Memory B cell (primary cell): ENCODE data around the gene LRRC37A3.
"Not testable (repeated sequence)": the region's sequence is repeated elsewhere in the genome, so short reads cannot be mapped to it uniquely, and the experiment has no call there.

Experiments used
- ATAC-seq: fragments of 150-1000 bp; cut with Tn5 transposase; 2 replicates; pipeline ENCODE4 v1.10.0; 2021; ENCODE audit warnings: low read depth, mild to moderate bottlenecking, moderate library complexity
- DNase-seq, 2 donors: peaks; one replicate each; pipeline ENCODE4 v3.0.0; 2022; ENCODE audit warnings: low spot score in 2 of 2
- H3K27ac Mint-ChIP-seq: one replicate; pipeline ENCODE4 v1.8.0; 2022; ENCODE audit warnings: mild to moderate bottlenecking, moderate library complexity, mixed read lengths
- H3K27me3 Mint-ChIP-seq: one replicate; pipeline ENCODE4 v1.8.0; 2022; ENCODE audit warnings: mixed read lengths
- H3K36me3 Mint-ChIP-seq: one replicate; pipeline ENCODE4 v1.8.0; 2022; ENCODE audit warnings: mild to moderate bottlenecking, mixed read lengths
- H3K4me1 Mint-ChIP-seq: one replicate; pipeline ENCODE4 v1.8.0; 2022; ENCODE audit warnings: mixed read lengths
- H3K4me3 Mint-ChIP-seq: one replicate; pipeline ENCODE4 v1.8.0; 2022; ENCODE audit warnings: mild to moderate bottlenecking, moderate library complexity, mixed read lengths
- H3K9me3 Mint-ChIP-seq: one replicate; pipeline ENCODE4 v1.8.0; 2022; ENCODE audit warnings: mixed read lengths

LRRC37A3 gene

DNA sequence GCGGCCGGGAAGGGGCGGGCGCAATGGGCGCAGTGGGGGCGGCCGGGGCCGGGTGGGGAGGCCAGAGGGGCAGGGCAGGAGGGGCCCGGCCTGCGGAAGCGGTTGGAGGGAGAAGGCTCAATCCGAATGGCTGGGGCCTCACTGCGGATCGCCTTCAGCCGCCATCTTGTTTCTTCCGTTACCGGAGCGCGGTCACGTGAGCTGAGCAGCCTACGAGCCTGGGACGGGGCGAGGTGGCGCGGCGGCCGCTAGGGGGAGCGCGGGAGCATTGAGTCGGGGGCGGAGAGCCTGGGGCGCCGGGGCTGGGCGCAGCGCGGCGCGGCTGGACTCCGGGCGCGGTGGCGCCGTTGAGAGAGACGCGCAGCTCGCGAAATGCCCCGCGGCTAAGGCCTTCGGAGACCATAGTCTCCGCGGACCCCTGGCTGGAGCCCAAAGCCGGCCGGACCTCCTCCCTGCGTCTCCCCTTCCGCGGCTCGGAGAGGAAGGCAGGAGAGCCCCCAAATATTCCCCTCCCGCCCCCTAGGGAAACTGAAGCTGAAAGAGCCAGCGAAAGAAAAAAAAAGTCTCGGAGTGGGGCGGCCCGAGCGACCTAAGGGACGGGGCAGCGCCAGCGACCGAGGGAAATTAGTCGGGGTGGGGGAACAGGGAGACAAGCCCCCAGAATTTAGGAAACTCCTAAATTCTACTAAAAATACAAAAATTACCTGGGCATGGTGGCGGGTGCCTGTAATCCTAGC lies at the start of gene LRRC37A3:
TSS of gene LRRC37A3 (minus strand) at position 190 of the 737 bp plus-strand sequence. CDS start 22,221 bp downstream, outside the sequence.
- peak within 1 kb of the TSS; percentile 93 for H3K27ac Mint-ChIP-seq
- not testable (repeated sequence) for H3K27me3 Mint-ChIP-seq, H3K4me1 Mint-ChIP-seq, H3K36me3 Mint-ChIP-seq, H3K9me3 Mint-ChIP-seq
- ATAC-seq (peak; percentile 87), DNase-seq (peak; percentile 100)
- H3K4me3 Mint-ChIP-seq: peak within 1 kb of the TSS; percentile 89

DNA sequence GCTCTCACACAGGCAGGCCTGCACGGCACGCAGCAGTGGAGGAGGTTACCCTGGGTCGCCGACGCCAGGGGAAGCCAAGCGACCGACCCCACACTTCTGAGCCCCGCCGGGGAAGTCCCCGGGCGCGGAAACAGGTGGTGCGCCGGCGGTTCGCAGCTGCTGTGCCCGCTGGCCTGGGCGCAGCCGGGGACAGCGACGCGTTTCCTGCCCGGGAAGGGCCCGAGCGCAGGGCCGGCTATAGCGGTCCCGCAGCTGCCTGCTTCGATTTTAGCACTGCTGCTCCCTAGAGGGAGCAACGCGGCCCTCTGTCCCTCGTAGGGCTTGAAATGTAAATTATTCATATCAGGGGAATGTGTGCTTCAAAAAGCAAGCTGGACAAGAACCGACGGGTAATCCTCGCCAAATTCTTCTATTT lies 46.6 kb upstream of the LRRC37A3 start:
- not testable (repeated sequence) for H3K27me3 Mint-ChIP-seq, H3K36me3 Mint-ChIP-seq, H3K9me3 Mint-ChIP-seq
- peak overlapping the region; percentile 60 for H3K4me3 Mint-ChIP-seq
- peak overlapping the region; percentile 79 for H3K27ac Mint-ChIP-seq
- peaks cover 25% of the 10 kb centered on the region for H3K4me1 Mint-ChIP-seq
- DNase-seq (peak; percentile 78 to 92), ATAC-seq (peak; percentile 93)

DNA sequence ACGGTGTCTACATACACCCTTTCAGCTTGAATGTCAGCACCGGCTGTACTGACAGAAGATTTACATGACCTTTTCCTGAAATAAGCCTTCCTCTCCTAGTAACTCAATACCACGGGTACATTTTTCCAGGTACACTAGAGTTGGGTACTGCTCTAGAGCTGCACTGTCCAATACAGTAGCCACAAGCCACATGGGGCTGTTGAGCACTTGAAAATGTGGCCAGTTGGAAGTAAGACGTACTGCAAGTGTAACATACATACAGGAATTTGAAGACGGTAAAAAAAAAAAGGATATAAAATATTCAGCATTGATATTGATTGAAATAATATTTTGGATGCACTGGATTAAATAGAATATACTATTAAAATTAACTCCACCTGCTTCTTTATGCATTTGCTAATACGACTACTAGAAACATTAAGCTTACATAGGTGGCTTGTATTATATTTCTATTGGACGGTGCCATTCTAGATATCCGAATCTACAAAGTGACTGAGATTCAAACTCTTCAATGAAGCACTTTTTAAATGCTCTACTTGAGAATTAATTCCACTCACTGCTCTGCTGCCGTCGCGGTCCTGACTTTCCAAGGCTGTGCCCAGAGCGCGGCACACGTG lies 46.1 kb upstream of the LRRC37A3 start:
- not testable (repeated sequence) for ATAC-seq, H3K36me3 Mint-ChIP-seq, H3K27me3 Mint-ChIP-seq, DNase-seq, H3K9me3 Mint-ChIP-seq
- H3K27ac Mint-ChIP-seq: peak overlapping the region; percentile 79
- H3K4me1 Mint-ChIP-seq: peaks cover 25% of the 10 kb centered on the region
- H3K4me3 Mint-ChIP-seq: peak overlapping the region; percentile 60

DNA sequence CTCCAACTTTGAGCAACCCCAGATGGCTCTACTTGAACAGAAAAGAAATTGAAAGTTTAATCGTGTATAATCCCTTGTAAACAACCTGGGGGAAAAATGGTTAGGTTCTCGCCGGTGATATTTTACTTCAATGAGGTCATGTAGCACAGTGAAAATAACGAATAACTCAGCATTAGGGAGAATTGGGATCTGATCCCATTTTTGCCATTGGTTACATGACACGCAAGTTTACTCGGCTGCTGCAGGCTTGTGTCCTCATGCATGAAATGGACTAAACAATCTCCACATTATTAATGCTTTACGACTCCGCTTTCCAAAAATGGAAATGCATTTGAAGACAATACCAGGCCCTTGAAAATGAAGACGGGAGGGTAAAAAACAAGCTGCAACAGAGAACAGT lies 45.5 kb upstream of the LRRC37A3 start:
- H3K4me1 Mint-ChIP-seq: peaks cover 25% of the 10 kb centered on the region

DNA sequence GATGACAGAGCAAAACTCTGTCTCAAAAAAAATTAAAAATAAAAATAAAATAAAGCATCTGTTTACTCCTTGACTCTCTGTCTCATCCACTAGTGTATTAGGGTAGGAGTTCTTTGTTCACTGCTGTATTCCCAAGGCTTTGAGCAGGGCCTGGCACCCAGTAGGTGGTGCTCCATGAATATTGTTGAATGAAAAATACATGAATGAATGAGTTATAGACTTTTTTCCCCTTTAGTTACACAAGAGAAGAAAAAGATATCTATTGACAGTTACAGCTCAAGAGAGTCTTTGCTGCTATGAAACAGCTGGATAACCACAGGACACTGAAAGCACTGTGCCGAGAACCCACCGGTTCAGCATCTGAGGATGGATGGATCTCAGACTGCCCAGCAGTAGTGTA lies 44.5 kb upstream of the LRRC37A3 start:
- H3K36me3 Mint-ChIP-seq, H3K27me3 Mint-ChIP-seq, ATAC-seq, H3K27ac Mint-ChIP-seq, H3K4me3 Mint-ChIP-seq, DNase-seq, H3K9me3 Mint-ChIP-seq: not testable (repeated sequence)
- H3K4me1 Mint-ChIP-seq: peaks cover 21% of the 10 kb centered on the region

More for the DNA sequence above, 45.5 kb upstream of the LRRC37A3 start:
- Mint-ChIP-seq H3K9me3 (no peaks in the 10 kb centered on the region), H3K36me3 (no peaks in the 10 kb centered on the region), H3K27me3 (no peaks in the 10 kb centered on the region), H3K4me3 (no peak overlapping the region), H3K27ac (peak overlapping the region; percentile 79)
- ATAC-seq (no peak), DNase-seq (no peak)

DNA sequence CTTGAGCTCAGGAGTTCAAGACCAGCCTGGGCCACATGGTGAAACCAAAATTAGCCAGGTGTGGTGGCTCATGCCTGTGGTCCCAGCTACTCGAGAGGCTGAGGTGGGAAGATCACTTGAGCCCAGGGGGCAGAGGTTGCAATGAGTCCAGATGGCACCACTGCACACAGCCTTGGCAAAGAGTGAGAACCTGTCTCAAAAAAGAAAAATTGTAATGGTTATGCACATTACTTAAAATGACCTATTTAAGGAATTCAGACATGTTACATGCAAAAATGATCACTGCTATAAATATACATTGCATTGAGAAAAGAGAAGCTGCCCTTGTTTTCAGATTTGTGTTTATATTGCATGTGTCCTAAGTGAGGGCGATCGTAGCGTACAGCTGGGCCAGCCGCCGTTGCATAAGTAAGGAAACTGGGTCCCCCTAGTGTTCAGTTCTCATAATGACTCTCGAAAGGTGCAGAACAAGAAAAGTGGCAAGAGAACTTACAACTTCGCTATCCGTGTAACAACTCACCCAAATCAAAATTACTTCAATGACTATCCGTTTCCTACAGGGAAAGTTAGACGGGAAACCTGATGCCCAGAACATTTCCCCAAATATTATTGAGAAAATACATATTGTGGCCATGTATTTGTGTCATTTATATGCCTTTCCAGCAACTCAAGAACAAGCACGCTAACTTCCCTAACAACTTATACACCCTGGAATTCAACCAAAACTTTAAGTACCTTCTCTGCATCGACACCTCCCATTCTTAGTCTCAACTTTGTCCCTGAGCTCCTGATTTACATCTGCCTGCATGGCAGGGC lies 42.5 kb upstream of the LRRC37A3 start:
- not testable (repeated sequence) for H3K27ac Mint-ChIP-seq, H3K9me3 Mint-ChIP-seq, H3K27me3 Mint-ChIP-seq, H3K4me3 Mint-ChIP-seq, H3K36me3 Mint-ChIP-seq
- ATAC-seq (peak; percentile 11), DNase-seq (peak; percentile 76 to 84)
- peaks cover 19% of the 10 kb centered on the region for H3K4me1 Mint-ChIP-seq

DNA sequence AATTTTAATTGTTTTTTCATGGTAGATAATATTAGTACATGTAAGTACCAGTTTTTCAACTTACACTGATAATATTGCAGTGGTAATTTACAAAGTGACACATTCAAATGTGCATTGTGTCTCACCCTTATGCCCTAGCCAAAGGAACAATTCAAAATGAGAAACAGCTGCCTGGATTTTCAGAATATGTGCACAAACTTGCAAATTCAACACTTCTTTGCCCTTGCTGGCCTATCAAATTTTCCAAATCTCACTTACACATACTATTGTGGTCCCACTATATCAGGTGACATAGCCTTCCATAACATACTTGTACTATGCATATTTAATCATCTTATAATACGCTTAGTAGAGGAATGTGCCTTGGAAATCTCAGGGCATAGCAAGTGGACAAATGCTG lies 32.6 kb upstream of the LRRC37A3 start:
- no peaks in the 10 kb centered on the region for H3K9me3 Mint-ChIP-seq
- ATAC-seq (no peak), DNase-seq (no peak)
- H3K4me1 Mint-ChIP-seq: no peaks in the 10 kb centered on the region
- no peaks in the 10 kb centered on the region for H3K27me3 Mint-ChIP-seq
- no peaks in the 10 kb centered on the region for H3K36me3 Mint-ChIP-seq
- no peak overlapping the region for H3K4me3 Mint-ChIP-seq
- H3K27ac Mint-ChIP-seq: no peak overlapping the region

DNA sequence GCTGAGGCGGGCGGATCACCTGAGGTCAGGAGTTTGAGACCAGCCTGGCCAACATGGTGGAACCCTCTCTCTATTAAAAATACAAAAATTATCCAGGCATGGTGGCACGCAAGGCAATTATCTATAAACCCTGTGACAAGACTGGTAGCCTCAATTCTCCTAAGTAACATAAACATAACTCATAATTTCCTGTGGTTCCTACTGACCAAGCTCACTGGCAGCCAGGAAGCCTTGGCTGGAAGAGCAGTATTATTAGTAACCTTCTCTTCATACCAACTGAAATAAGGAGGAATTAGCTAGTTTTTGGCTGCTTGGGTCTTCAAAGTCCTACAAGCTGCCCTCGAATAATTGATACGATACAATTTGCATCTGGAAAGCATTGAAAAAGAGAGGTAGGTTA lies 31.6 kb upstream of the LRRC37A3 start:
- DNase-seq: no peak
- H3K4me1 Mint-ChIP-seq: no peaks in the 10 kb centered on the region

DNA sequence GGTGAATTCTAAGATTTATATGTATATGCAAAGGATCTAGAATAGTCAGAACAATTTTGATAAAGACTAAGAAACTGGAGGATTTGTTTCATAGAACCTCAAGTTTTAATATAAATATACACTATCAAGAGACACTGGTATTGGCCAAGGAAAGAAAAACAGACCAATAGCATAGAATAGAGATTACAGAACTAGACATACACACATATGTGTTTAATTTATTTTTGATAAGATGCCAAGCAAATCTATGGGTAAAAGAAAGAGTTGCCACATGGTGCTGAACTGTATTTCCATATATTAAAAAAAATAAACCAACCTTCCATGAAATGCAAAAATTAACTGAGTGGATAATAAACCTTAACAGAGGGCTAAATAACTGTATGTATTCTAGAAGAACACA lies 27.9 kb upstream of the LRRC37A3 start:
- Mint-ChIP-seq H3K4me3 (no peak overlapping the region), H3K27ac (no peak overlapping the region), H3K36me3 (no peaks in the 10 kb centered on the region), H3K27me3 (no peaks in the 10 kb centered on the region), H3K4me1 (no peaks in the 10 kb centered on the region), H3K9me3 (no peaks in the 10 kb centered on the region)
- DNase-seq (no peak), ATAC-seq (no peak)

More for the DNA sequence above, 31.6 kb upstream of the LRRC37A3 start:
- Mint-ChIP-seq H3K36me3 (no peaks in the 10 kb centered on the region), H3K4me3 (no peak overlapping the region), H3K9me3 (no peaks in the 10 kb centered on the region), H3K27me3 (no peaks in the 10 kb centered on the region), H3K27ac (no peak overlapping the region)
- no peak for ATAC-seq

DNA sequence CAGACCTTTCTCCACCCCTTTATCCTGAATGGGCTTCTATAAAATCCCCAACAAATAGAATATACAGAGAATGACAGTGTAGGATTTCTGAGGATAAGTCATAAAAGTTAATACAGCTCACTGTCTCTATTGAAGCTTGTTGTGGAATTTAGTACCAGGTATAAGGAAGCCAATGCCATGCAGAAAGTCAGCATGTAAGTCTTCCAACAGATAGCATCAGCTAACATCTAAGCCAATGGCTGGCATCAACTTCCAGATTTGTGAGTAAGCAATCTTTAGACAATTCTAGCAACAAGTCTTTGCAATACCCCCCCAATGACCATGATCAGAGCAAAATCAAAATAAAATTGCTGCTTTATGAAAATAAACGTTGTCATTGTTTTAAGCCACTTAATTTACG lies 22.5 kb upstream of the LRRC37A3 start:
- no peak overlapping the region for H3K4me3 Mint-ChIP-seq
- ATAC-seq (no peak), DNase-seq (no peak)
- H3K27ac Mint-ChIP-seq: no peak overlapping the region
- H3K9me3 Mint-ChIP-seq: no peaks in the 10 kb centered on the region
- peaks cover 3% of the 10 kb centered on the region for H3K4me1 Mint-ChIP-seq
- H3K27me3 Mint-ChIP-seq: peaks cover 2% of the 10 kb centered on the region
- H3K36me3 Mint-ChIP-seq: no peaks in the 10 kb centered on the region

DNA sequence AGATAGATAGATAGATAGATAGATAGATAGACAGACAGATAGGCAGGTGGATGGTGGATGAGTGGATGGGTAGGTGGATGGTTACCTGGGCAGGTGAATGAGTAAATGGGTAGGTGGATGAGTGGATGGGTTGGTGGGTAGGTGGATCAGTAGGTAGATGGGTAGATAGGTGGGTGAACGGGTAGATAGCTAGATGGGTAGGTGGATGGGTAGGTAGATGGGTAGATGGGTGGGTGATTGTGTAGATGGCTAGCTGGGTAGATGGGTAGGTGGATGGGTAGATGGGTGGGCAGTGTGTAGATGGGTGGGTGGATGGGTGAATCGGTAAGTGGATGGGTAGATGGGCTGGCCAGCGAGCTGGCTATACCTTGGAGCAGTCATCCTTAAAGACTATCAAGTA lies 21.8 kb upstream of the LRRC37A3 start:
- Mint-ChIP-seq H3K4me3 (no peak overlapping the region), H3K9me3 (no peaks in the 10 kb centered on the region), H3K27me3 (peaks cover 3% of the 10 kb centered on the region), H3K4me1 (peaks cover 3% of the 10 kb centered on the region), H3K36me3 (no peaks in the 10 kb centered on the region), H3K27ac (no peak overlapping the region)
- no peak for ATAC-seq
- no peak for DNase-seq

DNA sequence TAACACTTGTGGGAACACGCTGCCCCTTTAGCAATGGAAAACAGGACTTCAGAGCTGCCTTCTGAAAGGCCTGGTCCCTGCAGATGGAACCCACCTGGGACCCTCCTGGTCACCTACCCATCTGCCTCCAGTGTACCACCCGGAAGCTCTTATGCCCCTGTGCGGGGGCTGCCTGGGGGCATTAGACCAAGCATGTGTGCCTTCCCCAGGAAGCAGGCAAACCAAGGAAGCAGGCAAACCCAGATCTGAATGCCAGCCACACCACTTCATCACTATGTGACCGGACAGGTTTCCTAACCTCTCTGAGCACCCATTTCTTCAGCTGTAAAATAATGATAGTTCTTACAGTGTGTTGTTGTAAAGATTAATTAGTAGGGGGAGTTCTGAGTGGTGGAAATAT lies 20.8 kb upstream of the LRRC37A3 start:
- Mint-ChIP-seq H3K27ac (no peak overlapping the region), H3K36me3 (no peaks in the 10 kb centered on the region), H3K27me3 (peaks cover 3% of the 10 kb centered on the region), H3K9me3 (no peaks in the 10 kb centered on the region), H3K4me3 (no peak overlapping the region), H3K4me1 (peaks cover 3% of the 10 kb centered on the region)
- no peak for DNase-seq
- ATAC-seq: no peak

DNA sequence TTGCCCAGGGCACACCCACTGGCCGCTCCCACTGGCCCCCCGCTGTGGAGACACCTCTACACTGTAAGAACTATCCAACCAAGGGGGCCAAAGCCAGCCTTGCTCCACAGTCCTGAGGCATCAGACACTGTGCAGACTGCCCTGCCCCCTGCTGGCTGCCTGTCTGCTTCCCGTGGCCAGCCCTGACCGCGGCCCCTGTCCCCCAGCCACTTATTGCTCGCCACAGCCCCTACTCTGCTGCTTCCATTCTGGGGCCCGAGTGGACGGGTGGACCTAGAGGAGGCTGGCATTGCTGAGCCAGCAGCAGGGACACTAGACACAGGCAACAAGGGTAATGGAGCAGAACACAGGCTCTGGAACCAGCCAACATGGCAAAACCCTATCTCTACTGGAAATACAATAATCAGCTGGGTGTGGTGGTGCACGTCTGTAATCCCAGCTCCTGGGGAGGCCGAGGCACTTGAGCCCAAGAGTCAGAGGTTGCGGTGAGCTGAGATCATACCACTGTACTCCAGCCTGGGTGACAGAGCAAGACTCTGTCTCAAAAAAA lies 19.7 kb upstream of the LRRC37A3 start:
- Mint-ChIP-seq H3K4me1 (peaks cover 3% of the 10 kb centered on the region), H3K9me3 (no peaks in the 10 kb centered on the region), H3K27me3 (peaks cover 3% of the 10 kb centered on the region), H3K36me3 (no peaks in the 10 kb centered on the region), H3K4me3 (no peak overlapping the region), H3K27ac (no peak overlapping the region)
- ATAC-seq (peak; percentile 68), DNase-seq (peak in 1 of 2 donors; percentile 40)

DNA sequence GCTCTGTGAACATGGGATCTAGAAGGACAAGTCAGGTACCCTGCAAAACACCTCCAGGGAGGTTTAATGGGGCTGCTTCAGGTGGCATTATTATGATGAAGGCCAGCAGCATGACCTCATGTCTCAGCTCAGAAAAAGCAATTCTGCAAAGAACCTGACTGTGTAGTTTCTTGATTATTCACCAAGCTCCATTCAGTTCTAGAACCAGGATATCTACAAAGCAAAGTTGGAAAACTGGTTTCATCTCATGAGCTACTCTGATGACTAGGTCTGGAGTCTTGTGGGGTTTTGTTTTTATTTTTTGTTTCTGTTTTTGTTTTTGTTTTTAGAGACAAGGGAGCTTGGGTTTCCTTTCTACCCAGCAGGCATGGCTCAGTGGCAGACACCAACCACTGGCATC lies 19.0 kb upstream of the LRRC37A3 start:
- no peak overlapping the region for H3K27ac Mint-ChIP-seq
- no peak overlapping the region for H3K4me3 Mint-ChIP-seq
- DNase-seq (no peak), ATAC-seq (no peak)
- H3K36me3 Mint-ChIP-seq: no peaks in the 10 kb centered on the region
- H3K27me3 Mint-ChIP-seq: peaks cover 3% of the 10 kb centered on the region
- no peaks in the 10 kb centered on the region for H3K9me3 Mint-ChIP-seq
- H3K4me1 Mint-ChIP-seq: peaks cover 3% of the 10 kb centered on the region
